K562 (cell line): Measurements from ENCODE around the gene GATAD1. TPM values are rescaled to one million over a fixed set of nuclear protein-coding genes. Genes with fewer than 3 reads are reported as not detected.
A peak's percentile ranks its signal among the peaks of the same experiment; 100 is the strongest.
"Not testable (repeated sequence)": the region's sequence is repeated elsewhere in the genome, so short reads cannot be mapped to it uniquely, and the experiment has no call there.

ENCODE experiments used
- ATAC-seq: fragments of 200-7000 bp; cut with Tn5 transposase; 3 replicates; pipeline ENCODE4 v1.9.1; 2020; ENCODE audit warnings: moderate library complexity
- BruUV-seq: library from RNA; stranded (reverse); fragments of 400-500 nt; replicated peaks from 2 replicates; lab custom pipeline; 2021; lab: Mats Ljungman, UMichigan
- CTCF ChIA-PET: fragments of 300-600 bp; formaldehyde crosslinking; extraction: SDS; loops from one replicate; lab custom pipeline; 2021; ENCODE audit warnings: low intra/inter-chr PET ratio; lab: Yijun Ruan, JAX
- POLR2A ChIA-PET: fragments of 300-600, 350-650 bp; sonication (Branson Sonifier 250); formaldehyde crosslinking; extraction: SDS; loops from one replicate; lab custom pipeline; 2021; ENCODE audit warnings: antibody characterized with exemption, inconsistent platforms; lab: Yijun Ruan, JAX
- DNase-seq, 4 experiments: peaks; one replicate each; pipeline versions ENCODE4 v3.0.0 to v3.0.0-alpha.2; 2011 to 2018; ENCODE audit warnings: low spot score in 3 of 4, mixed read lengths in 3 of 4; ENCODE audit errors: extremely low read depth in 1 of 4
- FAIRE-seq: peaks from 2 replicates; lab custom pipeline; 2011; peaks lifted over from hg19 to GRCh38; lab: Jason Lieb, UNC
- H2AFZ ChIP-seq: 2 replicates; pipeline ENCODE4 v1.6.0; 2011; ENCODE audit warnings: low read depth, low read length, control low read depth, inconsistent platforms
- H3K27ac ChIP-seq: fragments of 200-600 bp; 3 replicates; pipeline ENCODE4 v1.8.0; 2011; ENCODE audit warnings: low read depth, mild to moderate bottlenecking, control low read depth, inconsistent platforms, low read length, moderate library complexity, mixed read lengths; ENCODE audit errors: extremely low read depth
- H3K27me3 ChIP-seq, 2 experiments: fragments of 300-600 bp in 1 of 2; 2 replicates in 1 of 2; 3 replicates in 1 of 2; pipeline versions ENCODE4 v1.6.0 to v1.8.0; 2011; ENCODE audit warnings: inconsistent platforms in 2 of 2, low read length in 2 of 2, mild to moderate bottlenecking in 1 of 2, mixed read lengths in 1 of 2, moderate library complexity in 1 of 2; ENCODE audit not compliant: control insufficient read depth in 2 of 2, insufficient read depth in 2 of 2
- H3K36me3 ChIP-seq: fragments of 300-600 bp; 3 replicates; pipeline ENCODE4 v1.8.0; 2011; ENCODE audit warnings: mild to moderate bottlenecking, low read length, inconsistent platforms; ENCODE audit not compliant: control insufficient read depth, insufficient read depth
- H3K4me1 ChIP-seq, 2 experiments: fragments of 200-600 bp in 1 of 2; replicated peaks in 1 of 2; 2 replicates in 1 of 2; 3 replicates in 1 of 2; pipeline versions ENCODE4 v1.5.1 to v1.8.0; 2011; ENCODE audit warnings: inconsistent platforms in 2 of 2, low read length in 2 of 2, mild to moderate bottlenecking in 1 of 2, mixed read lengths in 1 of 2, moderate library complexity in 1 of 2; ENCODE audit not compliant: control insufficient read depth in 2 of 2, insufficient read depth in 2 of 2
- H3K4me2 ChIP-seq: 2 replicates; pipeline ENCODE4 v1.6.1; 2011; ENCODE audit warnings: low read length, control low read depth, inconsistent platforms, mixed read lengths; ENCODE audit not compliant: insufficient read depth
- H3K4me3 ChIP-seq: fragments of 200-600 bp; sonication (generic), shearing (Covaris generic); 2 replicates; pipeline ENCODE4 v1.5.1; 2016; ENCODE audit warnings: control low read depth, inconsistent platforms
- H3K79me2 ChIP-seq: fragments of 200-600 bp; 3 replicates; pipeline ENCODE4 v1.8.0; 2011; ENCODE audit warnings: low read length, inconsistent platforms; ENCODE audit not compliant: control insufficient read depth, insufficient read depth
- H3K9ac ChIP-seq, 2 experiments: 2 replicates each; pipeline versions ENCODE4 v1.6.0 to v1.6.1; 2011; ENCODE audit warnings: low read depth in 2 of 2, low read length in 2 of 2, control low read depth in 1 of 2, inconsistent platforms in 1 of 2, mild to moderate bottlenecking in 1 of 2, mixed read lengths in 1 of 2; ENCODE audit not compliant: insufficient read depth in 1 of 2
- H3K9me1 ChIP-seq: one replicate; pipeline ENCODE4 v1.6.0; 2011; ENCODE audit warnings: inconsistent platforms, mild to moderate bottlenecking, low read length, moderate library complexity; ENCODE audit not compliant: control insufficient read depth, insufficient read depth
- H3K9me3 ChIP-seq: replicated peaks from 2 replicates; pipeline ENCODE4 v1.5.1; 2011; ENCODE audit warnings: low read depth, low read length, inconsistent platforms; ENCODE audit not compliant: control insufficient read depth, insufficient read depth
- H4K20me1 ChIP-seq: replicated peaks from 2 replicates; pipeline ENCODE4 v1.6.1; 2011; ENCODE audit warnings: low read length, inconsistent platforms, mixed read lengths; ENCODE audit not compliant: control insufficient read depth, insufficient read depth
- YY1 ChIP-seq, 3 experiments: IDR thresholded peaks; 2 replicates each; pipeline ENCODE4 v1.6.1; 2011; ENCODE audit warnings: low read length in 2 of 3, mild to moderate bottlenecking in 2 of 3, moderate library complexity in 2 of 3, borderline replicate concordance in 1 of 3, control low read depth in 1 of 3, low read depth in 1 of 3; ENCODE audit not compliant: insufficient read depth in 3 of 3, insufficient replicate concordance in 2 of 3, control insufficient read depth in 1 of 3, insufficient read length in 1 of 3; ENCODE audit errors: extremely low read depth in 1 of 3
- WGBS: fragments of 100-300 bp; shearing (Covaris generic); methylation state at CpG from one replicate; pipeline ENCODE4 v1.1.6; 2016; ENCODE audit warnings: low coverage, mixed read lengths; ENCODE audit not compliant: insufficient coverage; ENCODE audit errors: missing lambda C conversion rate; 5-methylcytosine and 5-hydroxymethylcytosine counted together
- in situ Hi-C: fragments of 300-500 bp; cut with MboI; formaldehyde crosslinking; loops from 4 replicates; pipeline ENCODE4 v1.15.0; 2018; ENCODE audit warnings: inconsistent platforms, mixed read lengths
- intact Hi-C: fragments of 100-400 bp; cut with micrococcal nuclease; formaldehyde crosslinking; loops from 2 replicates; pipeline ENCODE4 v1.14.2; 2022
- polyA plus RNA-seq, 8 experiments: library from polyadenylated mRNA; depleted of rRNA in 4 of 8; stranded (reverse) in 5 of 8; unstranded in 3 of 8; fragments of >200 nt; fragmentation: Nextera tagmentation in 2 of 8; fragmentation: Illumina TruSeq in 1 of 8; extraction: Ambion mirVana in 2 of 8; extraction: Trizol in 1 of 8; gene quantifications; 2 replicates each; pipeline versions ENCODE4 v1.2.1 to v1.2.3, GENCODE V29; 2011 to 2014; ENCODE audit warnings: inconsistent platforms in 1 of 8, missing spikeins in 1 of 8
- total RNA-seq, 7 experiments: library from RNA; depleted of rRNA in 6 of 7; stranded (reverse); fragments of >200 nt in 6 of 7; fragmentation: Illumina TruSeq in 2 of 7; extraction: Trizol in 2 of 7; gene quantifications; 2 replicates each; pipeline versions ENCODE4 v1.2.1 to v1.2.3, GENCODE V29; 2011 to 2021; ENCODE audit warnings: low replicate concordance in 1 of 7
- TF ChIP-seq, protein P1 (sequence below): fragments of 250-450 bp; sonication (Bioruptor Pico); IDR thresholded peaks from 2 replicates; pipeline ENCODE4 v1.8.0; 2022; ENCODE audit warnings: moderate library complexity, mild to moderate bottlenecking, inconsistent platforms

Gene GATAD1
- total and polyA plus RNA-seq, 9 of the 15 experiments (the other 6 are each of a cell fraction or from before 2014, with no cell fraction given): 9.3 to 67.7 (median 34.3) TPM

DNA sequence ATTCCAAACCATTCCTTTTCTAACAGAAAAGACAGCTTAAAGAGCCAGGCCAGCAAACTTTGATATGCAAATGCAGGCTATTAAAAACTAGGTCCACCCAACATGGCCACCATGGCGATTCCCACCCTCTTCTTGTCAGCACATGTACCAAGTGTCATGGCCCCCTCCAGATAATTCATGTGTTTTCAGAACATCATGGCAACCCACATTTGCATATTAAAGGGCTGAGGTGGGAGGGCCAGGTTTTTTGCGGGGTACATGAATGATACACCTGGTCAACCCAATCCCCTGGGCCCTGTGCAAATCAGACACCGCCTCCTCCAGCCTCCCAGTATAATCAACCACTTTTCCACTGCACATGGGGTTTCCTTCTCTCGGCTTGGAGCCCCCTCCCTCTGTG, 31.4 kb downstream of the GATAD1 start:
- Histone ChIP-seq H3K9ac (no peak overlapping the region), H3K9me1 (no peaks in the 10 kb centered on the region), H3K4me1 (no peaks in the 10 kb centered on the region), H3K36me3 (no peaks in the 10 kb centered on the region), H3K79me2 (no peaks in the 10 kb centered on the region), H3K4me2 (no peak overlapping the region), H3K9me3 (no peaks in the 10 kb centered on the region), H3K27ac (no peak overlapping the region), H3K27me3 (peaks cover 0 to 4% of the 10 kb centered on the region in 2 experiments; a peak in 1 of 5 replicates), H3K4me3 (no peak overlapping the region), H4K20me1 (no peaks in the 10 kb centered on the region), H2AFZ (peak overlapping the region; percentile 68; the same call in 1 of the 2 replicates)
- DNase-seq (no peak), ATAC-seq (peak; percentile 54), FAIRE-seq (no peak)
- in situ Hi-C loops: no loop called here
- intact Hi-C loops: no loop called here
- BruUV-seq: no TSS peak
- ChIA-PET CTCF (no interaction called here), POLR2A (no interaction called here)
- WGBS: 39% methylated on average over 4 of the region's 4 CpGs
- TF ChIP-seq YY1 (IDR thresholded peaks at IDR 0.05; ENCODE audit: borderline replicate concordance in 1 of 3, control insufficient read depth in 1 of 3, extremely low read depth in 1 of 3, insufficient read depth in 3 of 3, insufficient read length in 1 of 3, insufficient replicate concordance in 2 of 3, low read depth in 1 of 3, low read length in 2 of 3): peak in 1 of 3 experiments; percentile 19
- TF ChIP-seq, protein P1, sequence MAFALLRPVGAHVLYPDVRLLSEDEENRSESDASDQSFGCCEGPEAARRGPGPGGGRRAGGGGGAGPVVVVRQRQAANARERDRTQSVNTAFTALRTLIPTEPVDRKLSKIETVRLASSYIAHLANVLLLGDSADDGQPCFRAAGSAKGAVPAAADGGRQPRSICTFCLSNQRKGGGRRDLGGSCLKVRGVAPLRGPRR (CRISPR knock-in tag): no peak

GRCh38 chr7:92479146-92479545, 31.9 kb downstream of the GATAD1 start:
- H2AFZ ChIP-seq, H3K4me2 ChIP-seq, ATAC-seq, H3K27ac ChIP-seq, FAIRE-seq, in situ Hi-C loops, H4K20me1 ChIP-seq, intact Hi-C loops, CTCF ChIA-PET, H3K9ac ChIP-seq, BruUV-seq, POLR2A ChIA-PET, H3K36me3 ChIP-seq, H3K27me3 ChIP-seq, H3K4me3 ChIP-seq, H3K9me3 ChIP-seq, H3K79me2 ChIP-seq, H3K4me1 ChIP-seq, DNase-seq, H3K9me1 ChIP-seq: not testable (repeated sequence)
- WGBS: 27% methylated on average over 4 of the region's 4 CpGs
